Type B pancreatic cell (in vitro differentiated cells): ENCODE data around the gene ACTL7B. TPM values are rescaled to one million over a fixed set of nuclear protein-coding genes. Genes with fewer than 3 reads are reported as not detected.

Experiments used
- DNase-seq: peaks from one replicate; pipeline ENCODE4 v3.0.0; 2021; ENCODE audit warnings: mixed read lengths; ENCODE audit not compliant: unreplicated experiment; ENCODE audit errors: extremely low spot score
- H3K27ac Mint-ChIP-seq: 2 replicates; pipeline ENCODE4 v1.8.0; 2021; ENCODE audit warnings: mild to moderate bottlenecking, mixed read lengths
- H3K27me3 Mint-ChIP-seq: 2 replicates; pipeline ENCODE4 v1.8.0; 2021; ENCODE audit warnings: mixed read lengths
- H3K36me3 Mint-ChIP-seq: 2 replicates; pipeline ENCODE4 v1.8.0; 2021; ENCODE audit warnings: mixed read lengths
- H3K4me1 Mint-ChIP-seq: one replicate; pipeline ENCODE4 v1.8.0; 2021; ENCODE audit warnings: mixed read lengths; ENCODE audit not compliant: unreplicated experiment
- H3K4me3 Mint-ChIP-seq: 2 replicates; pipeline ENCODE4 v1.8.0; 2021; ENCODE audit warnings: mild to moderate bottlenecking, mixed read lengths
- H3K9me3 Mint-ChIP-seq: 2 replicates; pipeline ENCODE4 v1.8.0; 2021; ENCODE audit warnings: mixed read lengths
- total RNA-seq: library from RNA; stranded (reverse); gene quantifications from 2 replicates; pipeline ENCODE4 v1.2.1, GENCODE V29; 2021; ENCODE audit warnings: low replicate concordance
- TF ChIP-seq, protein P1 (sequence below): fragments of 200-600 bp; sonication (generic); conservative IDR thresholded peaks from 2 replicates; pipeline ENCODE4 v1.5.0; 2021; ENCODE audit warnings: antibody characterized with exemption, mild to moderate bottlenecking

The ACTL7B gene
- total RNA-seq, 1 donor from 2014 or later = not detected

DNA sequence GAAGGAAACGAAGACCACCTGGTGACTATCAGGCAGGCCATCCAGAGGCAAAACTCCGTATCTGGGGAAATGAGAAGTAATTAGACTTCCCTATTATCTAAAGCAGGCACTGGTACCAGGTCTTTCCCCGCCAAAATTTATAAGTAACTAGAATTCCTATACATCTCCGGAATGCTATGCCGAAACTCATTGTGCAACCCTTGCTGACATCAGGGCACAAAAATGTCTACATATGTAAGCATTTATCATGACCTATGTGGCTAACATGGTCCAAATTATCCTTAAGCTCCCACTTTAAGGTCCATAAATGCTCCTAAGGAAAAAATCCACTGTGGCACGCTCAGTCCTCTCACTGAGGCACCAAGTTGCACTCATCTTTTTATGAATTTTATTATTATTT lies 17.8 kb downstream of the ACTL7B start:
- no peaks in the 10 kb centered on the region for H3K36me3 Mint-ChIP-seq
- H3K27ac Mint-ChIP-seq = no peak overlapping the region
- DNase-seq = no peak
- no peak overlapping the region for H3K4me3 Mint-ChIP-seq
- no peaks in the 10 kb centered on the region for H3K9me3 Mint-ChIP-seq
- TF ChIP-seq, protein P1, sequence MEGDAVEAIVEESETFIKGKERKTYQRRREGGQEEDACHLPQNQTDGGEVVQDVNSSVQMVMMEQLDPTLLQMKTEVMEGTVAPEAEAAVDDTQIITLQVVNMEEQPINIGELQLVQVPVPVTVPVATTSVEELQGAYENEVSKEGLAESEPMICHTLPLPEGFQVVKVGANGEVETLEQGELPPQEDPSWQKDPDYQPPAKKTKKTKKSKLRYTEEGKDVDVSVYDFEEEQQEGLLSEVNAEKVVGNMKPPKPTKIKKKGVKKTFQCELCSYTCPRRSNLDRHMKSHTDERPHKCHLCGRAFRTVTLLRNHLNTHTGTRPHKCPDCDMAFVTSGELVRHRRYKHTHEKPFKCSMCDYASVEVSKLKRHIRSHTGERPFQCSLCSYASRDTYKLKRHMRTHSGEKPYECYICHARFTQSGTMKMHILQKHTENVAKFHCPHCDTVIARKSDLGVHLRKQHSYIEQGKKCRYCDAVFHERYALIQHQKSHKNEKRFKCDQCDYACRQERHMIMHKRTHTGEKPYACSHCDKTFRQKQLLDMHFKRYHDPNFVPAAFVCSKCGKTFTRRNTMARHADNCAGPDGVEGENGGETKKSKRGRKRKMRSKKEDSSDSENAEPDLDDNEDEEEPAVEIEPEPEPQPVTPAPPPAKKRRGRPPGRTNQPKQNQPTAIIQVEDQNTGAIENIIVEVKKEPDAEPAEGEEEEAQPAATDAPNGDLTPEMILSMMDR = no peak
- no peaks in the 10 kb centered on the region for H3K4me1 Mint-ChIP-seq
- H3K27me3 Mint-ChIP-seq = peaks cover 7% of the 10 kb centered on the region

DNA sequence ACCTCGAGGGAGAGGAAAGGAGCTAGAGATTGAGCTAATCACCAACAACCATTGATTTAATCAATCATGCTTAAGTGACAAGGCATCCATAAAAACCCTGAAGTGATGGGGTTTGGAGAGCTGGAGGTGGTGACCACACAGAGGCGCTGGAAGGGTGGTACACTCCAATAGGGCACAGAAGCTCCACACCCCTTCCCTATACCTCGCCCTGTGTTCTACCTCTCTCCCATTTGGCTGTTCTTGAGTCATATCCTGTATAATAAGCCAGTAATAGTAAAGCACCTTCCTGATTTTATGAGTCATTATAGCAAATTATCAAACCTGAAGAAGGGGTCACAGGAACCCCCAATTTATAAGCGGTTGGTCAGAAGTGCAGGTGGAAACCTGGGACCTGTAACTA lies 18.3 kb downstream of the ACTL7B start:
- Mint-ChIP-seq H3K9me3 (no peaks in the 10 kb centered on the region), H3K36me3 (no peaks in the 10 kb centered on the region), H3K4me3 (no peak overlapping the region), H3K4me1 (no peaks in the 10 kb centered on the region), H3K27me3 (peaks cover 7% of the 10 kb centered on the region), H3K27ac (no peak overlapping the region)
- no peak for DNase-seq
- TF ChIP-seq, protein P1 = no peak

DNA sequence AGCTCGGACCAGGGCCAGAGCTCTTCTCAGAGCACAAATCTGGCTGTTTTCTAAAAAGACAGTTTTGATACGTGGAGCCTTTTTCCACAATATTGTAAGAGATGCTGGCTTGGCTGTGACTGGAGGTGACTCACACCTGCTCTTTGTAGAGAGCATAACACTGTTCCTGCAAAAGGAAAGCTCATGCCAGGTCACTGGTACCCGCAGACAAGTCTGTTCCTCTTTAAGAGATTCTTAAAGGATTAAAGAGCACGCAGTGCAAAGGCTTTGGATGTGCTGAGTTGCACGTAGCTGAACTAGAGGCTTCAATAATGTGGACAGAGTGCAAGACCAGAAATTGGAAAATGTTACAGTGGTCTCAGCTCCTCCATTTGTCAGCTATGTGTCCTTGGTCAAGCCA lies 19.0 kb downstream of the ACTL7B start:
- no peak for DNase-seq
- H3K4me1 Mint-ChIP-seq = no peaks in the 10 kb centered on the region
- no peaks in the 10 kb centered on the region for H3K36me3 Mint-ChIP-seq
- H3K9me3 Mint-ChIP-seq = no peaks in the 10 kb centered on the region
- H3K27ac Mint-ChIP-seq = no peak overlapping the region
- TF ChIP-seq, protein P1 = no peak
- H3K4me3 Mint-ChIP-seq = no peak overlapping the region
- H3K27me3 Mint-ChIP-seq = peaks cover 7% of the 10 kb centered on the region

DNA sequence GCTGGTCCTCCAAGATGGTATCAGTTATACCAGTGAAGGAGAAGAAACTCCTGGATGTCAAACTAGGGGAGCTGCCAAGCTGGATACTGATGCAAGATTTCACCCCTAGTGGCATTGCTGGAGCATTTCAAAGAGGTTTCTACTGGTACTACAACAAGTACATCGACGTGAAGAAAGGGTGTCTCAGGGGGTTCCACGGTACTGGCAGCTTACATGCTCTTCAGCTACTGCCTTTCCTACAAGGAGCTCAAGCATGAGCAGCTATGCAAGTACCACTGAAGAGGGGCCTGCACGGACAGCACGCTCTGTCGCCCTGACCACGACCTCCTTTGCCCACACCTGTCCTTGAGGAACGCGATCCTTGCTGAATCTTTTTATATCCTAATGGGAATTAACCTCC lies 19.5 kb downstream of the ACTL7B start:
- Mint-ChIP-seq H3K27me3 (peaks cover 2% of the 10 kb centered on the region), H3K27ac (peak overlapping the region; percentile 7), H3K4me3 (no peak overlapping the region), H3K36me3 (no peaks in the 10 kb centered on the region), H3K4me1 (no peaks in the 10 kb centered on the region), H3K9me3 (no peaks in the 10 kb centered on the region)
- no peak for DNase-seq
- TF ChIP-seq, protein P1 = no peak

DNA sequence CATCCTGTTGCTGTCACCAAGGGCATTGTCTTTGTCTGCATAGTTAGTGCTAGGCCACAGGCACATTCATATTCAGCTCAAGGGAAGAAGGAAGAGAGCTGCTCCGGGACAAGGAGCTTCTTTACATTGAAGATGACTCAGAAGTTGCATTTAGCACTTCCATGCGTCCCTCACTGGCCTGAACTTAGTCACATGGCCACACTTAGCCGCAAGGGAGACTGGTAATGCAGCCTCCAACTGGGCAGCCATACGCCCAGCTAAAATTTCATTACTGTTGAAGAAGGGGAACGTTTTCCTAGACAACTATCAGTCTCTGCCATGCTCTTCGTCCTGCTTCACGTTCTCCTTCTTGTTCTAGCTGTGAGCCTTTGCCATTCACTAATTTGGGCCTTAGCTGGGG lies 20.0 kb downstream of the ACTL7B start:
- peaks cover under 1% of the 10 kb centered on the region for H3K27me3 Mint-ChIP-seq
- TF ChIP-seq, protein P1 = no peak
- no peaks in the 10 kb centered on the region for H3K36me3 Mint-ChIP-seq
- no peak overlapping the region for H3K4me3 Mint-ChIP-seq
- H3K9me3 Mint-ChIP-seq = no peaks in the 10 kb centered on the region
- peak overlapping the region; percentile 7 for H3K27ac Mint-ChIP-seq
- no peak for DNase-seq
- no peaks in the 10 kb centered on the region for H3K4me1 Mint-ChIP-seq
